ENCODE measurements around the gene RPA1. TPM values are rescaled to one million over a fixed set of nuclear protein-coding genes. Genes with fewer than 3 reads are reported as not detected.

Gene RPA1
- total and polyA plus RNA-seq, 2 donors (not counting 1 experiment from before 2014, with no cell fraction given): 22.3 to 55.4 TPM

GRCh38 chr17:1915889-1916288 is 86.1 kb downstream of the RPA1 start:
- Histone ChIP-seq H3K27me3 (ENCODE audit: control insufficient read depth, insufficient read depth, low read length) (peaks cover 6% of the 10 kb centered on the region), H3K9ac (ENCODE audit: insufficient read depth, low read length) (no peak overlapping the region), H3K27ac (ENCODE audit: insufficient read depth, low read length) (no peak overlapping the region), H3K4me2 (ENCODE audit: extremely low read depth, insufficient read depth, low read length) (no peak overlapping the region), H3K79me2 (ENCODE audit: control insufficient read depth, insufficient read depth, low read length) (no peaks in the 10 kb centered on the region), H2AFZ (ENCODE audit: low read length) (no peak overlapping the region), H3K9me3 (ENCODE audit: control insufficient read depth, insufficient read depth, low read depth, low read length) (no peaks in the 10 kb centered on the region), H3K4me3 (replicated peaks in 1 of 4; ENCODE audit: control extremely low read depth in 1 of 4, insufficient read depth in 1 of 4, low read depth in 3 of 4, low read length in 4 of 4) (no peak overlapping the region), H3K4me1 (ENCODE audit: control insufficient read depth, extremely low read depth, insufficient read depth, low read length) (no peaks in the 10 kb centered on the region), H4K20me1 (ENCODE audit: control insufficient read depth, extremely low read depth, insufficient read depth, low read length) (no peaks in the 10 kb centered on the region), H3K36me3 (ENCODE audit: control insufficient read depth, insufficient read depth, low read length) (no peaks in the 10 kb centered on the region)
- DNase-seq (ENCODE audit: low read depth in 2 of 2): no peak
- TF ChIP-seq, protein P1, sequence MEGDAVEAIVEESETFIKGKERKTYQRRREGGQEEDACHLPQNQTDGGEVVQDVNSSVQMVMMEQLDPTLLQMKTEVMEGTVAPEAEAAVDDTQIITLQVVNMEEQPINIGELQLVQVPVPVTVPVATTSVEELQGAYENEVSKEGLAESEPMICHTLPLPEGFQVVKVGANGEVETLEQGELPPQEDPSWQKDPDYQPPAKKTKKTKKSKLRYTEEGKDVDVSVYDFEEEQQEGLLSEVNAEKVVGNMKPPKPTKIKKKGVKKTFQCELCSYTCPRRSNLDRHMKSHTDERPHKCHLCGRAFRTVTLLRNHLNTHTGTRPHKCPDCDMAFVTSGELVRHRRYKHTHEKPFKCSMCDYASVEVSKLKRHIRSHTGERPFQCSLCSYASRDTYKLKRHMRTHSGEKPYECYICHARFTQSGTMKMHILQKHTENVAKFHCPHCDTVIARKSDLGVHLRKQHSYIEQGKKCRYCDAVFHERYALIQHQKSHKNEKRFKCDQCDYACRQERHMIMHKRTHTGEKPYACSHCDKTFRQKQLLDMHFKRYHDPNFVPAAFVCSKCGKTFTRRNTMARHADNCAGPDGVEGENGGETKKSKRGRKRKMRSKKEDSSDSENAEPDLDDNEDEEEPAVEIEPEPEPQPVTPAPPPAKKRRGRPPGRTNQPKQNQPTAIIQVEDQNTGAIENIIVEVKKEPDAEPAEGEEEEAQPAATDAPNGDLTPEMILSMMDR (conservative IDR thresholded peaks at IDR 0.05 in 1 of 2, IDR thresholded peaks at IDR 0.05 in 1 of 2; ENCODE audit: low read depth in 1 of 2, low read length in 2 of 2): no peak
- no peak for TF ChIP-seq EZH2 (IDR thresholded peaks at IDR 0.05; ENCODE audit: low read length, missing control alignments)

- no peak overlapping the region for H3K4me2 ChIP-seq (ENCODE audit: extremely low read depth, insufficient read depth, low read length)
- H3K79me2 ChIP-seq (ENCODE audit: control insufficient read depth, insufficient read depth, low read length): no peaks in the 10 kb centered on the region
- H3K27me3 ChIP-seq (ENCODE audit: control insufficient read depth, insufficient read depth, low read length): peaks cover 6% of the 10 kb centered on the region
- no peak overlapping the region for H3K4me3 ChIP-seq (replicated peaks in 1 of 4; ENCODE audit: control extremely low read depth in 1 of 4, insufficient read depth in 1 of 4, low read depth in 3 of 4, low read length in 4 of 4)
- DNase-seq (ENCODE audit: low read depth in 2 of 2): no peak
- H3K4me1 ChIP-seq (ENCODE audit: control insufficient read depth, extremely low read depth, insufficient read depth, low read length): no peaks in the 10 kb centered on the region
- H3K36me3 ChIP-seq (ENCODE audit: control insufficient read depth, insufficient read depth, low read length): no peaks in the 10 kb centered on the region
- TF ChIP-seq, protein P1 (conservative IDR thresholded peaks at IDR 0.05 in 1 of 2, IDR thresholded peaks at IDR 0.05 in 1 of 2; ENCODE audit: low read depth in 1 of 2, low read length in 2 of 2): no peak
- no peak for TF ChIP-seq EZH2 (IDR thresholded peaks at IDR 0.05; ENCODE audit: low read length, missing control alignments)
- H2AFZ ChIP-seq (ENCODE audit: low read length): no peak overlapping the region
- H3K9ac ChIP-seq (ENCODE audit: insufficient read depth, low read length): no peak overlapping the region
- no peaks in the 10 kb centered on the region for H3K9me3 ChIP-seq (ENCODE audit: control insufficient read depth, insufficient read depth, low read depth, low read length)
- H3K27ac ChIP-seq (ENCODE audit: insufficient read depth, low read length): no peak overlapping the region
- no peaks in the 10 kb centered on the region for H4K20me1 ChIP-seq (ENCODE audit: control insufficient read depth, extremely low read depth, insufficient read depth, low read length)
These were observed 86.5 kb downstream of the RPA1 start for GRCh38 chr17:1916316-1916715.

DNA sequence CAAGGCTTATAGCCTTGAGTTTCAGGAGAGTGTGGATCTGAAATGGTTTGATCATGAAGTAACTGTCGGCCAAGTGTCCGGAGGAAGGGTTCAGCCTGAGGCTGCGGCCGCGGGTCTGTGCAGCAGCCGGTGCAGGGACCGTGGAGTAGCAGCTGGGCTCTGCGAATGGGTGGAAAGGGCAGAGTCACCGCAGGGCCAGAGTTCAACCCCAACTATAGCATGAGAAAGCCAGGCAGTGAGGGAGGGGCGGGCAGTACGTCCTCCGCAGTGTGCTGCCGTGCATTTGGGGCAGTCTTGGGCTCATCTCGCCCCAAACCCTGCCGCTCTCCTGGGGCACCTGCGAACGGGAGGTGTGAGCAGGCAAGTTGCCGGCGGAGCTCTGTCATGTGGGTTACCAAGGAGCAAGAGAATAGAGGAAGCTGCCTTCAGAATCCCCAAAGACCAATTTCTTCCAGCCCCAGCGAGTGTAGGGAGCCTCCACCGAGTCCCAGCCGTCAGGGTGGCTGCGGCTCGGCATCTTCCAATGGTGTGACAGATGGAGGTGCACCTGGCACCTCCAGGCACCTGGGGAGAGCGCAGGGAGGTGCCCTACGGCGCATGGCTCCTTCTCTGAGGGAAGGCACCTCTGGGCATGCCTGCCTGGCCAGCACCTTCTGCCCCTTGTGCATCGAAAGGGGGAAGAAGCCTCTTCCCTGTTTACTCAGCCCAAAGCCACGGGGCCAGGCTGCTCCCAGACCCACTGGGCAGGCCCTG is 87.3 kb downstream of the RPA1 start:
- TF ChIP-seq, protein P1 (conservative IDR thresholded peaks at IDR 0.05 in 1 of 2, IDR thresholded peaks at IDR 0.05 in 1 of 2; ENCODE audit: low read depth in 1 of 2, low read length in 2 of 2): no peak
- TF ChIP-seq EZH2 (IDR thresholded peaks at IDR 0.05; ENCODE audit: low read length, missing control alignments): no peak

More for the DNA sequence above, 87.3 kb downstream of the RPA1 start:
- no peak for DNase-seq (ENCODE audit: low read depth in 2 of 2)
- Histone ChIP-seq H3K27me3 (ENCODE audit: control insufficient read depth, insufficient read depth, low read length) (peaks cover under 1% of the 10 kb centered on the region), H3K4me2 (ENCODE audit: extremely low read depth, insufficient read depth, low read length) (no peak overlapping the region), H3K4me1 (ENCODE audit: control insufficient read depth, extremely low read depth, insufficient read depth, low read length) (no peaks in the 10 kb centered on the region), H3K9me3 (ENCODE audit: control insufficient read depth, insufficient read depth, low read depth, low read length) (no peaks in the 10 kb centered on the region), H3K4me3 (replicated peaks in 1 of 4; ENCODE audit: control extremely low read depth in 1 of 4, insufficient read depth in 1 of 4, low read depth in 3 of 4, low read length in 4 of 4) (no peak overlapping the region), H4K20me1 (ENCODE audit: control insufficient read depth, extremely low read depth, insufficient read depth, low read length) (no peaks in the 10 kb centered on the region), H3K79me2 (ENCODE audit: control insufficient read depth, insufficient read depth, low read length) (no peaks in the 10 kb centered on the region), H2AFZ (ENCODE audit: low read length) (no peak overlapping the region), H3K9ac (ENCODE audit: insufficient read depth, low read length) (no peak overlapping the region), H3K36me3 (ENCODE audit: control insufficient read depth, insufficient read depth, low read length) (no peaks in the 10 kb centered on the region), H3K27ac (ENCODE audit: insufficient read depth, low read length) (no peak overlapping the region)
